ENCODE data around the gene TRAF4.

TRAF4 gene

GRCh38 chr17:28743243-28744103 is at the start of gene TRAF4:
Gene TRAF4 (plus strand): TSS chr17:28744011. CDS start chr17:28744113, 102 bp downstream.
- peak; percentile 77 for DNase-seq (ENCODE audit: low spot score)

GRCh38 chr17:28698253-28698941 is 45.4 kb upstream of the TRAF4 start:
- no peak for DNase-seq (ENCODE audit: low spot score)

GRCh38 chr17:28700278-28700677 is 43.5 kb upstream of the TRAF4 start:
- no peak for DNase-seq (ENCODE audit: low spot score)

DNA sequence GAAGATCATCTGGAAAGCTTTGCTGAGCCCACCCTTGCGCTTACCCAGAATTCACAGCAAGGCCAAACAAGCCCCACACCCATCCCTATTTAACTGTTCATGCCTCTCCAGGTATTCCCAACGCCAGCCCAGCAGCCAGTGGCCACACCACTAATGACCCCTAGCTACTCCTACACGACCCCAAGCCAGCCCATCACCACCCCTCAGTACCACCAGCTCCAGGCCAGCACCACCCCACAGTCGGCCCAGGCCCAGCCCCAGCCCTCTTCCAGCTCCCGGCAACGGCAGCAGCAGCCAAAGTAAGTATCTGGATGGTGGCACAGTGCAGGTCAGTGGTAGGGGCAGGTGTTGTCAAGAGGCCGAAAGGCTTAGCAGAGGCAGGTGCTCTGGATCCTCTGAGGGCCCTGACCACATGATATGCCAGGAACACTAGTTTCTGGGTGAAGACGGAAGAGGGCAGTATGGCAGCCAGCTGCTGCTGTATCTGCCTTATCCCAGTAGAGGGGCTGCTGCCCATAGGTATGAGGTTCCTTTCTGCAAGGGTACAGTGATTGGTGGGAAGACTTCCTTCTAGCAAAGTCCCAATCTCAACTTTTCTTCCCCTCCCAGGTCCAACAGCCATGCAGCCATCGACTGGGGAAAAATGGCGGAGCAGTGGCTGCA is 42.9 kb upstream of the TRAF4 start:
- DNase-seq (ENCODE audit: low spot score) = no peak

DNA sequence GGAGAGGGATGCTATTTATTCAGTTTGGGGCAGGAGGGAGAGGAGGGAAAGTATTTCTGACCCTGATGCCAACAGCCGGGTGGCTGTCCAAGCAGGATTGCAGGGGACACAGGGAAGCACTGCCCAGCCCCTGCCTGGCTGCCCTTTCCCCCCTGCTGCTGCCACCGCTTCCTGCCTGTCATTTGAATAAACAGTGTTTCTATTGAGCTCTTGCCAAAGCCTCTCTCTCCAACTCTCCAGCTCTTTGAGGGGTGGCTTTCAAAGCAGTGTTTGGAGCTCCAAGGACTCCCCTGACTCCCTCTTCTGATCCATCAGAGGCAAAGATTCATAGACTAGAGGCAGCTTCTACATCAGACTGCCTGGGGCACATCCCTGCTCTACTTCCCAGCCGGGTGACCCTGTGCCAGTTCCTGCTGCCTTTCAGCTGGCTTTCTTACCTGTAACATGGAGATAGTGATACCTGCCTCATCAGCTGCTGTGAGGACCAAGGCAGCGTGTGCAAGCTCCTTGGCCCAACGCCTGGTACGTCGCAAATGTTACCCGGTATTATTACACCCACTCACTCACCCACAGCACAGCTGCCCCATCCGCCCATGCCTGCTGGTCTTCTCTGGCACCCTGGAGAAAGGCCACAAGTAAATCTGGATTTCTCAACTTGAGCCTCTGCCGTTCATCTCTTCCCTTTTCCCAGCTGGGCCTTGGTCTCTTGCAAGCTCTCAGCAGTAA is 41.6 kb upstream of the TRAF4 start:
- DNase-seq (ENCODE audit: low spot score) = no peak

DNA sequence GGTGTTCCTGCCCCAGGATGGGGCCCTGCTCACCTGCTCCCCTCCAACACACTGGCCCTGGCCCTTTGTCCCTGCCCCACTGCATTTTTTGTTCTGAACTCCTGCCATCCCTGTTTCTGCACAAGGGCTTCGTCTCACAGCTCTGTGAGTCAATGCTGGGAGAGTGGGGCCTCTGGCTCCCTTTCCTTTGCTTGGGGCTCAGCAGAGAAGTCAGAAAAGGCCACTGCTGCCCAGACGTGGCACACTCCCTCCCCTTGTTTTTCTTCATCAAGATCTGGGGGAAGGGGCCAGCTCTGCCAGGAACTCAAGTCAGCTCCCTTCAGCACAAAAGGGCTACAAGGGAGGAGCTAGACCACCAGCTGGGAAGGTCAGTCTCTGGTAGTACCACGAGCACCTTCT is 41.1 kb upstream of the TRAF4 start:
- no peak for DNase-seq (ENCODE audit: low spot score)

DNA sequence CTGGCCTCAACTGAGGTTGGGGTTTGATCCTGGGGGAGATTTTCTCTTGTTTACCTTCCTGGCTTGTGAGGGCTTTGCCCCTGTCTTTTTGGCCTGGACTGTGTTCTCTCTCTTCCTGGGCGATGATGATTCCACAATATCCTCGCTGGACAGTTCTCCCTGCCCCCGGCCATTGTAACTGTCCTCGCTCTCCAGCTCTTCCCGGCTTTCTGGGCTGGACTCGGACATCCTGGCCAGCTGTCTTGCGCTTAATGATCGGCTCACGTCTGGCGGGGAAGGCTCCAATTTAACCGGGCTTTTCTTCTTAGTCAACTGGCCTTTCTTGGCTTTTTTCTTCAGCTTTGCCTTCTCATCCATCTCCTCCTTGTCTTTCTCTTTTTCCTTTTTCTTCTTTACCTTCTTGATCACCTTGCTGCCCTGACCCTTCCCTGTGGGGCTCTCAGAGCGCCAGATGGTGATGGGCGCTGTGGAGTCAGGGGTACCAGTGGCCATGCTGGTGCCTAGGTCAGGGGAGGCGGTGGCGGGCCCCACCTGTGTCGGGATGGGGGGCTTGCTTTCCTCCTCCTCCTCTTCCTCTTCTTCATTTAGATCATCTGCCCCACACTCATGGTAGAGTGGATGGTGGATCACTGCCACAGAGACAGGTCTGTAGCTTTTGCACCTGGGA is 40.1 kb upstream of the TRAF4 start:
- no peak for DNase-seq (ENCODE audit: low spot score)

DNA sequence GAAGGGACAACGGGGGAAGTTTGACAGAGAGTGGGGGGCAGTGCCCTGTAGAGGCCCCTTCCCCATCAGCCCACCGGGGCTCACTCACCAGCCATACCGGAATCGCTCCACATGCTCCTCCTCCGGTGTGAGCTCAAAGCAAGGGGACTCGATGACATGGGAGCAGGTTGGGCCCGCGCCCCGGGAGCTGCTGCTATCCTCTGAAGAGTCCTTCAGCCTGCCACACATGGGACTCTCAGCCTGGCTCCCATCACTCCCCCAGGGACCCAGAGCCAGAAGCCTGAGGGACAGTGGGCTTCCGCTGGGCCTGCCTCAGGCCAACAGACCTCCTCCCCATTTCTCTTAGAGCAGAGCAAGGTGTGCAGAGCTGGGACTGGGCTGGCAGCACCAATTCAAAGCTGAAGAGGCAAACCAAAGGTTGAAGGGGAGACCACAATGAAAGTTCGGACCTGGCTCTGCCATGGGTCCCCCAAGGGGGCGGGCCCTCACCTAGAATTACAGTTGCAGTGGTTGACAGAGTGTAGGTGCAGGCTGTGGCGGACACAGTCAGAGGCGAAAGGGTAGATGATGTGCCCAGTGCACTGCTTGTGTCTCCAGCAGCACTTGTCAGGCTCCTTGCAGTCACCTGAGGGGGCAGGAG is 39.5 kb upstream of the TRAF4 start:
- DNase-seq (ENCODE audit: low spot score) = no peak

- DNase-seq (ENCODE audit: low spot score) = no peak
These were observed 38.6 kb upstream of the TRAF4 start for GRCh38 chr17:28705074-28705659.

- no peak for DNase-seq (ENCODE audit: low spot score)
These were observed 38.0 kb upstream of the TRAF4 start for GRCh38 chr17:28705728-28706334.

DNA sequence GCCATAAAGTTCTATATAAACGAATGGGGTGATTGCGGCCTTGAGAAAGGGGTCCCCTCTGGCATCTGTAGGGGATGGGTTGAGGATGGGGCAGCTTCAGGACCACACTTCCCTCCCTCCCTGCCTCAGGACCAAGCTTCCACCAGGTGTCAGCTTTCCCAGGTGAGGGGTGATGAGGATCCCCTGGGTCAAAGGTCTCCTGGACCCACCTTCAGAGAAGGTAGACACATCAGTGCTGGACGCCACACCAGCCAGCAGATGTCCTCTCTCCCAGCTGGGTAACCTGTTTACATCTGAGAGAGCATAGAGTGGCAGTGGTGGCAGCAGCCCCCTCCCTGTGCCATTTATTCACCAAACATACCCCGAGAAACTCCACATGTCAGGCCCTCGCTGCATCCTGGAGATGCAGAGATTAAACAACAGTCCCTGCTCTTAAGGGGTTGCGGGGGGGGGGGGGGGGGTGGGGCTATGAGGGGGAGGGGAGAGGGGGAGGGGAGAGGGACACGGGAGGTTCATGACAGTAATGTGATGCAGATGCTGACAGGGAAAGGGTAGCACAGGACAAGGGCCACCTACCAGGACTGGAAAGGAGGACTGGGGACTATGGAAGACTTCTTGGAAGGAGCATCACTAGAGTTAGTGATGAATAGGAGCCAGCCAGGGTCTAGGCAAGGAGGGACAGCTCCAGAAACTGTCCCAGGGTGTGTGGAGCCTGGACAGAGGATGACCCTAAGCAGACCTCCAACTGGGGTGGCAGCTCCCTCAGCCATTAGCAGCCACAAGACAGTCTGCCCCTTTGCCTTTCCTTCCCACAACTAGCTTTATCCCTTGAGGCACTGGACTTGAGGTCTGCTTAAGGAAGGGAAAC is 37.1 kb upstream of the TRAF4 start:
- DNase-seq (ENCODE audit: low spot score) = no peak

- no peak for DNase-seq (ENCODE audit: low spot score)
These were observed 36.5 kb upstream of the TRAF4 start for GRCh38 chr17:28707339-28707720.

DNA sequence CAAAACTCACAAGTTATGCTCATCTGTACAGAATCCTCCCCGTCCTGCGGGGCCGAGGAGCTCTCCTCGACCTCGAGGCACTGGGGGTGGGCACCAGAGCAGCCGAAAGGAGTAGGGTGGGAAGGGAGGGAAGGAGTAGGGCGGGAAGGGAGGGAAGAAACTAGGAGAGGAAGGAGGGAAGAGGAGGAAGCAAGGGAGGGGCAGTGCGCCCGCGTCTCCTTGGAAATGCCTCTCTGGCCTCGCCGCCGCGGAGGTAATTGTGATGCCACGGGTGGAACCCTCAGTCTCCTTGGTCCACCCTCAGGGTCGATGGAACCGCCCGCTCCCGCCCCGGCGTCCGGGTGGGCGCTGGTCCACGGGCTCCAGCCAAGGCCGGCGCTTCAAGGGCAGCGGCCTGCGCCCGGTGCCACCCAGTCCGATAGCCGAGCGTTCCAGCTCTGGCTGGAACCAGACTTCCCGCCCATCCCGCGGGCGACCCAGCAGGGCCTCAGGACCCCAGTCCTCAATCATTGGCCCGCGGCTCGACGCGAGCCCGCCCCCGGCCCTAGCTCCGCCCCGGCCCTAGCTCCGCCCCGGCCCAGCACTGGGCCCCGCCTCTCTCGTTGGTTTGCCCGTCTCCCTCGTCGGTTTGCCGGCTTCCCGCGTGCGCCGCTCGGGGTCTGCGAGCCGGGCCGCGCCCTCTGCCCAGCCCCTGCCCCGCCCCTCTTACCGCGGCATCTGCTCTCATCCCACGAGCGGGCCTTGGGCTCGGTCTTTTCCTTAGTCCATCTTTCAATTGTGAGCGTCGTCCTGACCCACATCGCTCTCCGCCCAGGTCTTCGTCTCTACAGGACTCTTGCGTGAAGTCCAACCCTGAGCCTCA is 32.7 kb upstream of the TRAF4 start:
- peak; percentile 76 for DNase-seq (ENCODE audit: low spot score)

DNA sequence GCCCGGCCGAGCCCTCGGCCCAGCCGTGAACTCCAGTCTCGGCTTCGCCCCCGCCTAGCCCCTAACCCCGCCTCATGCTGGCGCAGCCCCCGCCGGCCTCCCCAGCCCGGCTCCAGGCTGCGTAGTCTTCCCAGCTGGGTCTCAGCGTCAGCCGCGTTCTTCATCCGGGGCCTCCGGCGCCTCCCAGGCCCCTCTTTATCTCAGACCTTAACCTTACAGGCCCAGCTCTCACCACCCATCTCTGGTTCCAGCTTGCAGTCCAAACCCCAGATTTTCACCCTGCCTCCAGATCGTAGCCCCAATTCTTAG is 32.1 kb upstream of the TRAF4 start, which contains the start of gene PROCA1:
Gene PROCA1 (minus strand): TSS at position 166 of the 309 bp plus-strand sequence. CDS start 228 bp downstream, outside the sequence.
- no peak for DNase-seq (ENCODE audit: low spot score)

DNA sequence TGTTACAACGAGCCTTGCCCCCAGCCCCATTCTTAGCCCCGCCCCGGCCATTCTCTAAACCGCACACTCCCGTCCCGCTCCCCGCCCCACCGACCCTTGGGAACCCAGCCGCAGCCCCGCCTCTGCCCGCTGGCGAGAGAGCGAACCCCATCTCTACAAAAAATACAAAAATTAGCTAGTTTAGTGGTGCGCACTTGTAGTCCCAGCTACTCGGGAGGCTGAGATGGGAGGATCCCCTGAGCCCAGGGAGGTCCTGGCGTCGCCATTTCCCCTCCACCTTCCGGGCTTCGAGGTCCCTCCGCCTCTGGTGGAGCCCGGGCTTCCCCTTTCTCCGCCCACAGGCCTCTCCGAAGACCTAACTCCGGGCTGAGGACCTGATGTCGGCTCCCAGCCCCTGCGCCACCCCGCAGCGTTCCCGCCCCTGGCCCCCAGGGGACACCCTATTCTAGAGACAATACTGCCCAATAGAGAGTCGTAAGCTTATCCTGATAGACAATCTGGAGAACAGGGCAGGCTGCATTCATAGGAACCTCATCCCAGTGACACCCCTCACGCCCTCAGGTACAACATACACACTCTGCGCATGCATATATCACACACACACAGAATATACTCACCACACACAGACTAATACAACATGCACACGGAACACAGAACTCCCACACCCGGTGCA is 31.6 kb upstream of the TRAF4 start:
- DNase-seq (ENCODE audit: low spot score) = no peak

DNA sequence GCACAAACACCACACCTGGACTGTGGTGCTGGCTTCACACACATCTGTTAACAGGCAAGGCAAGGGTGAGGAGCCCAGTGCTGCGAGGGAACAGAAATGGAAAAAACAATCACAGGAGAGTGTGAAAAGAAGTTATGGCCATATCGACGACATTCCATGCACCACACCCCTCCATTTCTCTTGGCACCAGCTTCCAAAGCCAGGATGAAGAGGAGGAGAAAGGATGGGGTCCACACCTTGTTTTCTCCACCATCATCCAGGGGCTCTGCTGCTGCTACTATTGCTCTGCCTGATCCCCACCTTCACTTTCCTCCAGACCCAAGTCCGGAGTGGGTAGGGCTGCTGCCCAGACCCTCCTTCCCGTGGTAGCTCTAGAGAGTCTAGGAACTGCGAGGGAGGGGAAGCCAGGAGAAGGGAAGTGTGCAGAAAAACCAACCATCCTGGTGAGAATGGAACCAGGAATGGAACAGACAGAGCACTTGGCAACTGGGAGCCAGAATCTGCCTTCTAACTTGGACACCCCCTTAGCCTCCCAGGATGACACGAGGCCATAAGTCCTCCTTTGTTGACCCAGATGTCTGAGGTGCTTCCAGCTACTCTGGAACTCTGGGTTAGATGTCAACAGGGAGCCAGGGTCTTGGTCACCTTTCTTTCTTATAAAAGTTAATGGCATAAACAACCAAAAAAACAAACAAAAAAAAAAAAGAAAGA is 31.0 kb upstream of the TRAF4 start:
- no peak for DNase-seq (ENCODE audit: low spot score)

GRCh38 chr17:28714281-28714680 is 29.5 kb upstream of the TRAF4 start:
- DNase-seq (ENCODE audit: low spot score) = no peak
